GM12878 (cell line): ENCODE measurements around the gene B3GAT1. TPM values are rescaled to one million over a fixed set of nuclear protein-coding genes. Genes with fewer than 3 reads are reported as not detected.

ENCODE experiments used
- ATAC-seq: fragments of 200-7000 bp; cut with Tn5 transposase; 3 replicates; pipeline ENCODE4 v1.9.1; 2020; ENCODE audit warnings: mild to moderate bottlenecking, moderate library complexity
- BruUV-seq: library from RNA; stranded (reverse); fragments of 400-500 nt; replicated peaks from 2 replicates; lab custom pipeline; 2021; lab: Mats Ljungman, UMichigan
- CTCF ChIA-PET: fragments of 300-600 bp; sonication (Branson Sonifier 250); formaldehyde crosslinking; extraction: SDS; loops from one replicate; lab custom pipeline; 2021; ENCODE audit warnings: inconsistent platforms; lab: Yijun Ruan, JAX
- POLR2A ChIA-PET: fragments of 350-600 bp; formaldehyde crosslinking; extraction: SDS; loops from one replicate; lab custom pipeline; 2021; ENCODE audit warnings: inconsistent platforms; lab: Charles Lee
- RAD21 ChIA-PET: fragments of 300-600 bp; sonication (Branson Sonifier 250); formaldehyde crosslinking; loops from one replicate; lab custom pipeline; 2023; ENCODE audit warnings: antibody characterized with exemption; ENCODE audit not compliant: unreplicated experiment; lab: Charles Lee
- SMC1A ChIA-PET: fragments of 300-600 bp; sonication (Branson Sonifier 250); formaldehyde crosslinking; loops from one replicate; lab custom pipeline; 2023; ENCODE audit not compliant: unreplicated experiment, uncharacterized antibody; lab: Charles Lee
- DNase-seq: peaks from one replicate; pipeline ENCODE4 v3.0.0-alpha.2; 2011; ENCODE audit warnings: low read depth, low spot score
- FAIRE-seq: peaks from 3 replicates; lab custom pipeline; 2011; peaks lifted over from hg19 to GRCh38; lab: Jason Lieb, UNC
- H2AFZ ChIP-seq: 2 replicates; pipeline ENCODE4 v1.6.0; 2011; ENCODE audit warnings: low read depth, low read length, control low read depth; ENCODE audit not compliant: control insufficient read depth
- H3K27ac ChIP-seq: 2 replicates; pipeline ENCODE4 v1.5.1; 2011; ENCODE audit warnings: control low read depth; ENCODE audit not compliant: control insufficient read depth, insufficient read depth
- H3K27me3 ChIP-seq, 2 experiments: replicated peaks in 1 of 2; 2 replicates each; pipeline versions ENCODE4 v1.6.0 to v1.6.1; 2011; ENCODE audit warnings: low read length in 1 of 2; ENCODE audit not compliant: control insufficient read depth in 2 of 2, insufficient read depth in 2 of 2
- H3K36me3 ChIP-seq, 2 experiments: 2 replicates each; pipeline ENCODE4 v1.5.1; 2011; ENCODE audit warnings: low read length in 1 of 2; ENCODE audit not compliant: control insufficient read depth in 2 of 2, insufficient read depth in 2 of 2
- H3K4me1 ChIP-seq: 2 replicates; pipeline ENCODE4 v1.6.1; 2011; ENCODE audit warnings: mild to moderate bottlenecking, low read length, moderate library complexity, mixed read lengths; ENCODE audit not compliant: control insufficient read depth, insufficient read depth
- H3K4me2 ChIP-seq: 2 replicates; pipeline ENCODE4 v1.6.0; 2011; ENCODE audit warnings: control low read depth; ENCODE audit not compliant: control insufficient read depth, insufficient read depth
- H3K4me3 ChIP-seq: fragments of 200-600 bp; sonication (generic); 2 replicates; pipeline ENCODE4 v1.5.1; 2016
- H3K79me2 ChIP-seq: 2 replicates; pipeline ENCODE4 v1.6.0; 2011; ENCODE audit warnings: low read length; ENCODE audit not compliant: control insufficient read depth, insufficient read depth
- H3K9ac ChIP-seq: 2 replicates; pipeline ENCODE4 v1.8.0; 2011; ENCODE audit warnings: low read length, control low read depth, mixed read lengths; ENCODE audit not compliant: control insufficient read depth, insufficient read depth
- H3K9me3 ChIP-seq: replicated peaks from 3 replicates; pipeline ENCODE4 v1.5.1; 2011; ENCODE audit warnings: mild to moderate bottlenecking, low read length; ENCODE audit not compliant: control insufficient read depth, insufficient read depth
- H4K20me1 ChIP-seq: 2 replicates; pipeline ENCODE4 v1.6.0; 2011; ENCODE audit not compliant: control insufficient read depth, insufficient read depth
- CHD2 ChIP-seq: IDR thresholded peaks from 2 replicates; pipeline ENCODE4 v1.6.1; 2011; ENCODE audit warnings: low read depth, low read length, improper control_type of control experiment, borderline replicate concordance
- E2F4 ChIP-seq: IDR thresholded peaks from 2 replicates; pipeline ENCODE4 v1.6.1; 2012; ENCODE audit warnings: low read depth, low read length, improper control_type of control experiment
- IRF5 ChIP-seq: fragments of 450-650 bp; IDR thresholded peaks from 2 replicates; pipeline ENCODE4 v1.6.1; 2017; ENCODE audit warnings: borderline replicate concordance
- NBN ChIP-seq: fragments of 450-650 bp; IDR thresholded peaks from 2 replicates; pipeline ENCODE4 v1.6.1; 2016
- PKNOX1 ChIP-seq: fragments of 450-650 bp; IDR thresholded peaks from 2 replicates; pipeline ENCODE4 v1.6.1; 2016; ENCODE audit warnings: mild to moderate bottlenecking
- SIX5 ChIP-seq: IDR thresholded peaks from 2 replicates; pipeline ENCODE4 v1.6.1; 2011; ENCODE audit warnings: mild to moderate bottlenecking, low read depth, low read length, moderate library complexity; ENCODE audit not compliant: severe bottlenecking
- SMC3 ChIP-seq: IDR thresholded peaks from 2 replicates; pipeline ENCODE4 v1.6.1; 2011; ENCODE audit warnings: low read length, improper control_type of control experiment, borderline replicate concordance
- SUPT20H ChIP-seq: IDR thresholded peaks from 2 replicates; pipeline ENCODE4 v1.6.1; 2011; ENCODE audit warnings: low read depth, mild to moderate bottlenecking, low read length, moderate library complexity, borderline replicate concordance; ENCODE audit not compliant: control insufficient read depth
- WGBS: methylation state at CpG from one replicate; pipeline ENCODE4 v1.1.6; 2016; ENCODE audit warnings: low lambda C conversion rate; ENCODE audit not compliant: insufficient replicate concordance, insufficient coverage; ENCODE audit errors: missing lambda C conversion rate; 5-methylcytosine and 5-hydroxymethylcytosine counted together
- in situ Hi-C: fragments of 300-500 bp; cut with MboI; formaldehyde crosslinking; loops from 9 replicates; pipeline ENCODE4 v1.14.3; 2018; ENCODE audit warnings: mixed read lengths
- intact Hi-C: fragments of 100-400 bp; cut with micrococcal nuclease; formaldehyde crosslinking; loops from one replicate; pipeline ENCODE4 v1.14.2; 2022; ENCODE audit not compliant: unreplicated experiment
- polyA plus RNA-seq, 11 experiments: library from polyadenylated mRNA; depleted of rRNA in 4 of 11; unstranded in 6 of 11; stranded (reverse) in 5 of 11; fragments of >200 nt; fragmentation: Nextera tagmentation in 4 of 11; fragmentation: Illumina TruSeq in 1 of 11; extraction: Ambion mirVana in 4 of 11; extraction: Trizol in 1 of 11; gene quantifications; 1 replicate in 1 of 11; 2 replicates in 10 of 11; pipeline versions ENCODE4 v1.2.1 to v1.2.3, GENCODE V29; 2011 to 2016; ENCODE audit warnings: inconsistent platforms in 2 of 11, missing spikeins in 2 of 11, low read depth in 1 of 11
- total RNA-seq, 4 experiments: library from RNA; depleted of rRNA in 3 of 4; stranded (reverse); fragments of >200 nt in 3 of 4; fragmentation: Illumina TruSeq in 1 of 4; extraction: Trizol in 1 of 4; gene quantifications; 2 replicates each; pipeline versions ENCODE4 v1.2.1 to v1.2.3, GENCODE V29; 2013 to 2021

Gene B3GAT1
- total and polyA plus RNA-seq, 10 of the 15 experiments (the other 5 are each of a cell fraction or from before 2014, with no cell fraction given): 0.05 TPM; not detected in 9

GRCh38 chr11:134330611-134331353 is 81.3 kb downstream of the B3GAT1 start:
- RAD21 ChIA-PET: no interaction called here
- Histone ChIP-seq H3K9ac (no peak overlapping the region), H3K4me2 (no peak overlapping the region), H4K20me1 (no peaks in the 10 kb centered on the region; the same call in 1 of the 2 replicates), H3K79me2 (no peaks in the 10 kb centered on the region), H3K27me3 (peaks cover 0 to 3% of the 10 kb centered on the region in 2 experiments; a peak in 1 of 4 replicates), H3K4me1 (no peaks in the 10 kb centered on the region; the same call in 1 of the 2 replicates), H2AFZ (no peak overlapping the region), H3K4me3 (no peak overlapping the region), H3K27ac (no peak overlapping the region), H3K36me3 (no peaks in the 10 kb centered on the region), H3K9me3 (no peaks in the 10 kb centered on the region)
- WGBS: 65% methylated on average over 22 of the region's 22 CpGs
- ATAC-seq: no peak
- SMC1A ChIA-PET: no interaction called here
- no peak for DNase-seq
- POLR2A ChIA-PET: no interaction called here
- CTCF ChIA-PET: no interaction called here
- intact Hi-C loops (no loop called here), in situ Hi-C loops (no loop called here)
- no TSS peak for BruUV-seq
- TF ChIP-seq SMC3: no peak
- TF ChIP-seq PKNOX1: no peak
- no peak for TF ChIP-seq SIX5
- TF ChIP-seq CHD2: no peak
- no peak for TF ChIP-seq IRF5
- TF ChIP-seq SUPT20H: no peak
- no peak for TF ChIP-seq NBN
- TF ChIP-seq E2F4: no peak
- no peak for FAIRE-seq

Other genes with a start within 250 kb of the B3GAT1 start
- 38.2 and 44.6 TPM in 2 replicates for gene NCAPD3, start 188.3 kb downstream of the B3GAT1 start, total RNA-seq (2014; rRNA removed)
- 45.9 and 47.1 TPM in 2 replicates for gene NCAPD3, start 188.3 kb downstream of the B3GAT1 start, total RNA-seq (2014; rRNA removed; fragmentation: Illumina TruSeq; extraction: Trizol)
- gene NCAPD3, start 188.3 kb downstream of the B3GAT1 start, total RNA-seq (2021): 54.6 and 56.6 TPM in 2 replicates
- 49.3 and 58.2 TPM in 2 replicates for gene NCAPD3, start 188.3 kb downstream of the B3GAT1 start, polyA plus RNA-seq (2011; rRNA removed)
- gene NCAPD3, start 188.3 kb downstream of the B3GAT1 start, polyA plus RNA-seq (2014; fragmentation: Illumina TruSeq; extraction: Trizol): 47.9 and 52.5 TPM in 2 replicates
- 10 to 100 TPM; 14.9 to 17.5 TPM for gene NCAPD3, start 188.3 kb downstream of the B3GAT1 start, polyA plus RNA-seq (2014; fragmentation: Nextera tagmentation; extraction: Ambion mirVana)
- 45.2 and 51.8 TPM in 2 replicates for gene NCAPD3, start 188.3 kb downstream of the B3GAT1 start, polyA plus RNA-seq (2014; rRNA removed)
- 10 to 100 TPM; 48.4 to 51.0 TPM for gene NCAPD3, start 188.3 kb downstream of the B3GAT1 start, polyA plus RNA-seq (2016; fragmentation: Nextera tagmentation; extraction: Ambion mirVana)
- 13.6 and 15.9 TPM in 2 replicates for gene VPS26B, start 187.6 kb downstream of the B3GAT1 start, total RNA-seq (2014; rRNA removed)
- 10.0 and 10.1 TPM in 2 replicates for gene VPS26B, start 187.6 kb downstream of the B3GAT1 start, total RNA-seq (2014; rRNA removed; fragmentation: Illumina TruSeq; extraction: Trizol)
- 16.6 and 20.6 TPM in 2 replicates for gene VPS26B, start 187.6 kb downstream of the B3GAT1 start, total RNA-seq (2021)
- 25.1 and 26.9 TPM in 2 replicates for gene VPS26B, start 187.6 kb downstream of the B3GAT1 start, polyA plus RNA-seq (2011; rRNA removed)
- gene VPS26B, start 187.6 kb downstream of the B3GAT1 start, polyA plus RNA-seq (2014; fragmentation: Illumina TruSeq; extraction: Trizol): 15.7 and 16.4 TPM in 2 replicates
- 1 to 10 TPM; 1.6 to 2.7 TPM for gene VPS26B, start 187.6 kb downstream of the B3GAT1 start, polyA plus RNA-seq (2014; fragmentation: Nextera tagmentation; extraction: Ambion mirVana)
- gene VPS26B, start 187.6 kb downstream of the B3GAT1 start, polyA plus RNA-seq (2014; rRNA removed): 13.0 and 16.1 TPM in 2 replicates
- gene VPS26B, start 187.6 kb downstream of the B3GAT1 start, polyA plus RNA-seq (2016; fragmentation: Nextera tagmentation; extraction: Ambion mirVana): 10 to 100 TPM in 1 of 2 experiments, 1 to 10 TPM in 1; 3.1 to 14.9 TPM
- gene THYN1, start 158.9 kb downstream of the B3GAT1 start, total RNA-seq (2014; rRNA removed): 64.9 and 70.7 TPM in 2 replicates
- 86.9 and 92.4 TPM in 2 replicates for gene THYN1, start 158.9 kb downstream of the B3GAT1 start, total RNA-seq (2014; rRNA removed; fragmentation: Illumina TruSeq; extraction: Trizol)
- 45.7 and 45.9 TPM in 2 replicates for gene THYN1, start 158.9 kb downstream of the B3GAT1 start, total RNA-seq (2021)
- 70.9 and 73.8 TPM in 2 replicates for gene THYN1, start 158.9 kb downstream of the B3GAT1 start, polyA plus RNA-seq (2011; rRNA removed)
- 100 and 112 TPM in 2 replicates for gene THYN1, start 158.9 kb downstream of the B3GAT1 start, polyA plus RNA-seq (2014; fragmentation: Illumina TruSeq; extraction: Trizol)
- 100 to 1,000 TPM; 212 to 221 TPM for gene THYN1, start 158.9 kb downstream of the B3GAT1 start, polyA plus RNA-seq (2014; fragmentation: Nextera tagmentation; extraction: Ambion mirVana)
- gene THYN1, start 158.9 kb downstream of the B3GAT1 start, polyA plus RNA-seq (2014; rRNA removed): 61.2 and 67.0 TPM in 2 replicates
- gene THYN1, start 158.9 kb downstream of the B3GAT1 start, polyA plus RNA-seq (2016; fragmentation: Nextera tagmentation; extraction: Ambion mirVana): 100 to 1,000 TPM; 127 to 132 TPM
- gene ACAD8, start 158.7 kb downstream of the B3GAT1 start, total RNA-seq (2014; rRNA removed): 22.7 and 23.4 TPM in 2 replicates
- 15.7 and 17.2 TPM in 2 replicates for gene ACAD8, start 158.7 kb downstream of the B3GAT1 start, total RNA-seq (2014; rRNA removed; fragmentation: Illumina TruSeq; extraction: Trizol)
- gene ACAD8, start 158.7 kb downstream of the B3GAT1 start, total RNA-seq (2021): 19.5 and 19.9 TPM in 2 replicates
- gene ACAD8, start 158.7 kb downstream of the B3GAT1 start, polyA plus RNA-seq (2011; rRNA removed): 22.0 and 24.7 TPM in 2 replicates
- gene ACAD8, start 158.7 kb downstream of the B3GAT1 start, polyA plus RNA-seq (2014; fragmentation: Illumina TruSeq; extraction: Trizol): 20.9 and 25.0 TPM in 2 replicates
- gene ACAD8, start 158.7 kb downstream of the B3GAT1 start, polyA plus RNA-seq (2014; fragmentation: Nextera tagmentation; extraction: Ambion mirVana): 10 to 100 TPM in 1 of 2 experiments, 1 to 10 TPM in 1; 9.9 to 12.8 TPM
- gene ACAD8, start 158.7 kb downstream of the B3GAT1 start, polyA plus RNA-seq (2014; rRNA removed): 25.3 and 28.8 TPM in 2 replicates
- gene ACAD8, start 158.7 kb downstream of the B3GAT1 start, polyA plus RNA-seq (2016; fragmentation: Nextera tagmentation; extraction: Ambion mirVana): 10 to 100 TPM; 31.3 to 34.8 TPM
- gene GLB1L3, start 135.9 kb downstream of the B3GAT1 start, total RNA-seq (2014; rRNA removed): 0.90 and 1.3 TPM in 2 replicates
- 0.94 and 1.1 TPM in 2 replicates for gene GLB1L3, start 135.9 kb downstream of the B3GAT1 start, total RNA-seq (2014; rRNA removed; fragmentation: Illumina TruSeq; extraction: Trizol)
- gene GLB1L3, start 135.9 kb downstream of the B3GAT1 start, total RNA-seq (2021): 1.3 and 1.9 TPM in 2 replicates
- not detected in 2 replicates for gene GLB1L3, start 135.9 kb downstream of the B3GAT1 start, polyA plus RNA-seq (2011; rRNA removed)
- gene GLB1L3, start 135.9 kb downstream of the B3GAT1 start, polyA plus RNA-seq (2014; fragmentation: Illumina TruSeq; extraction: Trizol): 0.90 and 1.9 TPM in 2 replicates
- under 1 TPM; 0.53 to 0.63 TPM for gene GLB1L3, start 135.9 kb downstream of the B3GAT1 start, polyA plus RNA-seq (2014; fragmentation: Nextera tagmentation; extraction: Ambion mirVana)
- gene GLB1L3, start 135.9 kb downstream of the B3GAT1 start, polyA plus RNA-seq (2014; rRNA removed): 1.9 and 2.0 TPM in 2 replicates
- gene GLB1L3, start 135.9 kb downstream of the B3GAT1 start, polyA plus RNA-seq (2016; fragmentation: Nextera tagmentation; extraction: Ambion mirVana): 1 to 10 TPM; 2.5 to 2.9 TPM
- gene GLB1L2, start 80.3 kb downstream of the B3GAT1 start, total RNA-seq (2014; rRNA removed): 0.68 and 0.98 TPM in 2 replicates
- gene GLB1L2, start 80.3 kb downstream of the B3GAT1 start, total RNA-seq (2014; rRNA removed; fragmentation: Illumina TruSeq; extraction: Trizol): 0.37 and 0.40 TPM in 2 replicates
- gene GLB1L2, start 80.3 kb downstream of the B3GAT1 start, total RNA-seq (2021): 0.37 and 0.85 TPM in 2 replicates
- gene GLB1L2, start 80.3 kb downstream of the B3GAT1 start, polyA plus RNA-seq (2011; rRNA removed): 0.03 and 0.04 TPM in 2 replicates
- gene GLB1L2, start 80.3 kb downstream of the B3GAT1 start, polyA plus RNA-seq (2014; fragmentation: Illumina TruSeq; extraction: Trizol): 0.60 and 0.66 TPM in 2 replicates
- under 1 TPM; 0.06 to 0.11 TPM for gene GLB1L2, start 80.3 kb downstream of the B3GAT1 start, polyA plus RNA-seq (2014; fragmentation: Nextera tagmentation; extraction: Ambion mirVana)
- 0.67 and 0.73 TPM in 2 replicates for gene GLB1L2, start 80.3 kb downstream of the B3GAT1 start, polyA plus RNA-seq (2014; rRNA removed)
- gene GLB1L2, start 80.3 kb downstream of the B3GAT1 start, polyA plus RNA-seq (2016; fragmentation: Nextera tagmentation; extraction: Ambion mirVana): under 1 TPM; 0.26 to 0.58 TPM